SJSA1 (cell line): ENCODE results near the gene TBXA2R. TPM values are rescaled to one million over a fixed set of nuclear protein-coding genes. Genes with fewer than 3 reads are reported as not detected.

Experiments
- DNase-seq, 2 experiments: peaks; one replicate each; pipeline ENCODE4 v3.0.0-alpha.2; 2015 to 2020; ENCODE audit warnings: low spot score in 2 of 2, low read depth in 1 of 2
- H3K27ac ChIP-seq: fragments of 250-450 bp; sonication (Bioruptor Pico); 2 replicates; pipeline ENCODE4 v1.5.1; 2020; ENCODE audit warnings: mild to moderate bottlenecking, moderate library complexity
- H3K27me3 ChIP-seq: fragments of 250-450 bp; sonication (Bioruptor Pico); replicated peaks from 2 replicates; pipeline ENCODE4 v1.5.1; 2020; ENCODE audit warnings: mild to moderate bottlenecking, moderate library complexity
- H3K36me3 ChIP-seq: fragments of 250-450 bp; sonication (Bioruptor Pico); 2 replicates; pipeline ENCODE4 v1.5.1; 2020; ENCODE audit warnings: mild to moderate bottlenecking
- H3K4me1 ChIP-seq: fragments of 250-450 bp; sonication (Bioruptor Pico); replicated peaks from 2 replicates; pipeline ENCODE4 v1.6.1; 2021; ENCODE audit warnings: mild to moderate bottlenecking
- H3K4me3 ChIP-seq: fragments of 250-450 bp; sonication (Bioruptor Pico); 2 replicates; pipeline ENCODE4 v1.5.1; 2020; ENCODE audit warnings: mild to moderate bottlenecking
- H3K9me3 ChIP-seq: fragments of 250-450 bp; sonication (Bioruptor Pico); replicated peaks from 2 replicates; pipeline ENCODE4 v1.5.1; 2020; ENCODE audit warnings: mild to moderate bottlenecking
- total RNA-seq: library from RNA; depleted of rRNA; stranded (reverse); fragments of >200 nt; shearing (Covaris generic); gene quantifications from 2 replicates; pipeline ENCODE4 v1.2.3, GENCODE V29; 2014

TBXA2R gene
- total RNA-seq, 1 experiment from 2014 or later, result not detected

DNA sequence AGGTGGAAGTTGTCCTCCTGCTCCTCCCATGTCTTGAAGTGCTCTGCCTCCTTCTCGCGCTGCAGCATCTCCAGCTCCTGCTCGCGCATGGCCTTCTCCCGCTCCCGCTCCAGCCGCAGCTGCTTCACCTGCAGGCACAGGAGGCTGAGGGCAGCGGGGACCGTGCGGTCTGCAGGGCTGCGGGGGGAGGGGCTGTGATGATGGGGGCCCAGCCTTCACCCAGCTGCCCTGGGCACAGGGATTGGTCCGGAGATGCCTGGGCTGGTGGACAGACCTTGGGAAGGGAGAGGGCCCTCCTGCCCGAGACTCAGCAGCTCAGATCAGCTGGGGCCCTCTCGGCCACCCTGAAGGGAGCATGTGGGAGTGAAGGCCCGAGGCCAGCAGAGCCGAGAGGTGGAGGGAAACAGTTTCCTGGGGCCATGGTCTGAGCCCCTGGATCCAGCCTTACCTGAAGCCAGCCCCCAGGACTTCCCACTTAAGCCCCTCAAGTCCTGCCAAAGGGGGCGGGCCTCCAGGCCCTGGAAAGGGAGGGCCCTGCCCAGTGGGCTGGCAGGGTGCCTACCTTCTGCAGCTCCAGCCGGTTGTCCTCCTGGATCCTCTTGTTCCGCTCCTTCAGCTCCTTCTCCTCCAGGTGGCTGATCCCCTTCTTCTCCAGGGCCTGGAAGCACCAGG, 13.6 kb upstream of the TBXA2R start:
- Histone ChIP-seq H3K36me3 (peaks cover 63% of the 10 kb centered on the region), H3K4me3 (no peak overlapping the region), H3K9me3 (no peaks in the 10 kb centered on the region), H3K27ac (no peak overlapping the region), H3K4me1 (peaks cover 12% of the 10 kb centered on the region), H3K27me3 (no peaks in the 10 kb centered on the region)
- DNase-seq, result no peak

DNA sequence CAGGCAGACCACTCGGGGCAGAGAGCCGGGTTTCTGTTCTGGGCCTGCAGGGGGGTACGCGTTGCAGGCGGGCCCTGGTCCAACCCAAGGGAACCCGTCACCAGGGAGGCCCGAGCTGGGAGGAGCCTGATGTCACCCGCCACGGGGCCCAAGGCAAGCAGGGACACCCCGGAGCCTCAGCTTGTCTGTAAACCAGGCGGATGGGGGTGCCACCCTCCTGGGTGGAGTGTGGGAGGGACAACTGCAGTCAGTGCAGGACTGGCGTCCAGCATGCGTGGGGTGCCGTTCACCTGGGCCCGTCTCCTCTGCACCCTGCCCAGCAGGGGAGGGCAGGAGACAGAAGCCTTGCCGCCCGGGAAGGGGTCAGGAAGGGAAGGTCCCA, 12.9 kb upstream of the TBXA2R start:
- Histone ChIP-seq H3K27me3 (no peaks in the 10 kb centered on the region), H3K27ac (no peak overlapping the region), H3K4me3 (no peak overlapping the region), H3K4me1 (peaks cover 6% of the 10 kb centered on the region), H3K9me3 (no peaks in the 10 kb centered on the region), H3K36me3 (peaks cover 62% of the 10 kb centered on the region)
- DNase-seq, result no peak

DNA sequence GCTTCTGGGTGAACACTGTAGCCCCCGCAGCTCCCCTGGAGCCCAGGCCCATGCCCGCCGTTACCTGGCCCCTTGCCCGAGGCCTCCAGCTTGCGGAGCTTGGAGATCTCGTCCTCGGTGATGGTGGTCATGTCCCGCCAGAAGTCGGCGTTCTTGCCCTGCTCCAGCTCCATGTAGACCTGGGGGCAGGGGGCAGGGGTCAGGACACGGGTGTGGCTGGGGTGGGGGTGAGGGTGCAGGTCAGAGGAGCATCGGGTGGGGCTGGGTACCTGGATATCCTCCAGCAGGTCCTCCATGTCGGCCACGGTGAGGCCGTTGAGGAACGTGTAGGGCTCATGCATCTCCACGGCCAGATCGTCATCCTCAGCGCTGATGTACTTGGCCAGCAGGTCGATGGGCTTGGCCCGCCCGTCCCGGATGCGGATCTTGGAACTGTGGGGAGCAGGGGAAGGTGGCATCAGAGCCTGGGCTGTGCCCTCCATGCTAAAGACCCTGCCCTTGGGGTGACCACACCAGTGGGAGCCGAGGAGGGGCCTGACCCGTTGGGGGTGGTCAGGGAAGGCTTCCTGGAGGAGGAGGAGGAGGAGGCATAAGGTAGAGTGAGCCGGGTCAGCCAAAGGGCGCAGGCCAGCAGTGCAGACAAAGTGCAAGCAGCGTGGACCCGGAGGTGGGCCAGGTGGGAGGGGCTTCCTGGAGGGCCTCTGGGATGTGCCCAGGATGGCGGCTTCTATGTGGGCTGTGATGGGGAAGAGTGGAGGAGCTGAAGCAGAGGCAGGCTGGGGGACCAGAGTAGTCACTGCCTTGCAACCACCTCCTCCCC, 12.3 kb upstream of the TBXA2R start:
- no peak for DNase-seq
- H3K27ac ChIP-seq, result no peak overlapping the region
- no peaks in the 10 kb centered on the region for H3K9me3 ChIP-seq
- H3K4me3 ChIP-seq, result no peak overlapping the region
- H3K4me1 ChIP-seq, result peaks cover 6% of the 10 kb centered on the region
- no peaks in the 10 kb centered on the region for H3K27me3 ChIP-seq
- peaks cover 64% of the 10 kb centered on the region for H3K36me3 ChIP-seq

DNA sequence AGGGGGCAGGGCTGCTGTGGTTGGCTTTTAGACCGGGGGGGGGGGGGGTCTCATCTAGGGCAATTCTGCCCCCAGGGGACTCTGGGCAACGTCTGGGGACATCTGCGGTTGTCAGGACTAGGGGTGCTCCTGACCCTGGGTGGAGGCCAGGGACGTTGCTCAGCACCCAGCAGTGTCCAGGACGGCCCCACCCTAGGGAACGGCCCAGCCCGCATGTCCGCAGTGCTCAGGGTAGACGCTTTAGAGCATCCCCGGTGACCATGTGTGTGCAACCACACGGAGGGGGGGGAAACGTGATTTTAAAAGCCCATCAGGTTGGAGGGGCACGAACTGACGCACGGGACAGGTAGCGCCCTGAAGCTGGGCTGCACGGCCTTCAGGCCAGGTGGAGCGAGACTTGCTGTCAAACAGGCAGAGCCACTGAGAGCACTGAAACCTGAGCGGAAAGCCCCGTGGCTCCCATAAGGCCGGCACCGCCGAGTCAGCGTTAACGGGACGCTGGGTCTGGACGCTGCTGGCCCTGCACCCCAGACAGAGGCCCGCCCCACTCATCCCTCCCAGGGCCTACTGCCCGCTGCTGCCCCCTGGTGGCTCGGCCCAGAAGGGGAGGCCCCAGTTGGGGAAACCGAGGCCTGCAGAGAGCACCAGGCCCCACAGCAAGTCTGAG, 11.6 kb upstream of the TBXA2R start:
- no peaks in the 10 kb centered on the region for H3K9me3 ChIP-seq
- no peak overlapping the region for H3K27ac ChIP-seq
- H3K4me1 ChIP-seq, result peaks cover 6% of the 10 kb centered on the region
- peak; percentile 66 to 78 for DNase-seq
- no peaks in the 10 kb centered on the region for H3K27me3 ChIP-seq
- peaks cover 71% of the 10 kb centered on the region for H3K36me3 ChIP-seq
- no peak overlapping the region for H3K4me3 ChIP-seq

DNA sequence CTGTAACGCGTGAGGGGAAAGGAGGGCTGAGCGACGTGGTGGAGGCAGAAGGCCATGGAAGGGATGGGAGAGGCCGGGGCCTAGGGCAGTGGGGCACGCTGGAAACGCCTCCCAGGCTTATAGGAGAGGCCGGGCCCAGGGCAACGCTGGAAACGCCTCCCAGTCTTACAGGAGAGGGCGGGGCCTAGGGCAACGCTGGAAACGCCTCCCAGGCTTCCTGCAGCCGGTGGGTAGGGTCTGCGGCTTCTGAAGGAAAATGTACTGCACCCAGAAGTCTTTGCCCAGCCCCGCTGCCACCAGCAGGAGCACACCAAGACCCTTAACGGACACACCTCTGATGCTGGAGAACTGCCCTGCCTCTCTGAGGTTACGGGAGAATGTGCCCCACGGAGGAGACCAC, 10.8 kb upstream of the TBXA2R start:
- Histone ChIP-seq H3K27ac (no peak overlapping the region), H3K36me3 (peaks cover 74% of the 10 kb centered on the region), H3K4me3 (no peak overlapping the region), H3K4me1 (peaks cover 6% of the 10 kb centered on the region), H3K9me3 (no peaks in the 10 kb centered on the region), H3K27me3 (no peaks in the 10 kb centered on the region)
- DNase-seq, result no peak

DNA sequence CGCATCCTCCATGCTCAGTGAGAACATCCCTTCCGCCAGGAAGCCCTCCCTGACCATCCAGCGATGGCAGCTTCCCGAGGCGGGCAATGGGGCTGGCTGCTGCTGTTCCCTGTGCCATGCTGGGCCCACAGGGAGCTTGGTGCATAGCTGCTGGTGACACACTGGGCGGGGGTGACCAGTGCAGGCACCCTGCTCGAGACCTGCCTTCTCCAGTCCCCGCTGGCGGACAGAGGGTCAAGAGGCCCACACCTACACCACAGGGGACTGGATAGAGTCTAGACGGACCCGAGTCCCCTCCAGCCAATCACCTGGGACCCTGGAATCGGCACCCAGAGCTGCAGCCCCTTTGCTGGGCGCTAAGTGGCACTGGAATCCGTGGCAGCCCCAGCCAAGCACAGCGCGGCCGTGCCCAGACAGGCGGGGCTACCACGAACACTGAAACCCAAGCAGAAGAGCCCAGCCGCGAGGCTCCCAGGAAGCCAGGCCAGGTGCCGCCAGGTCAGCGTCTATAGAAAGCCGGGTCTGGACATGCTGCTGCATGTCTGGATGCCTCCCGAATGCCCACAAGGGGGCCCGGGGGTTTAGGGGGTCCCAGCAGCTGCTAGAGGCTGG, 9.0 kb upstream of the TBXA2R start:
- peaks cover 13% of the 10 kb centered on the region for H3K4me1 ChIP-seq
- H3K27me3 ChIP-seq, result no peaks in the 10 kb centered on the region
- H3K36me3 ChIP-seq, result peaks cover 76% of the 10 kb centered on the region
- no peaks in the 10 kb centered on the region for H3K9me3 ChIP-seq
- H3K27ac ChIP-seq, result no peak overlapping the region
- DNase-seq, result no peak
- no peak overlapping the region for H3K4me3 ChIP-seq

DNA sequence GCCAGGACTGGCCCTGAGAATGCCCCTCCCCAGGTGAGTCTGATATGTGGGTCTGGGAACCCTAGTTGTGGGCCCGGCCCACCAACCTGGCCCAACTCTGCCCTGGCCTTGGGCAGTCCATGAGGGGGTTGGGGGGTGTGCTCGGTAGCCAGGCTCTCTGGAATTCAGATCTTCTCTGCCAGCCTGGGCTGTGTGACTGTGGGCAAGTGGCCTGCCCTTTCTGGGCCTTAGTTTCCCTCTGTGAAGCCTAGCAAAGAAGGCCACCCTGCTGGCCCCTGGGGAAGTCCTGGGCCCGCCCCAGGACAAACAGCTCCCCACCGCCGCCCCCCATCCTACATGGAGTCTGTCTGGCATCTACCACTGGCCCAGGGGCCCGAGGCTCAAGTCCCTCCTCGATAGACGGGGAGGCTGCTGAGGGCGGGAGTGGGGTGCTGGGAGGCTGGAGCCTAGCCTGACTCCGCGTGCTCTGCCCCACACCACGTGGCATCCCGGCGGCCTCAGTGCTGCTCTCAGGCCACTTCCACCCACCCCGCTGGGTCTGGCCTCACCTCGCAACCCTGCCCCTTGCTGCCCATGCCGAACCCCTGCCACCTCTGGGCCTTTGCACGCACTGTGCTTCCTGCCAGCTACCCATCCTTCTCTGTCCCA, 8.3 kb upstream of the TBXA2R start:
- no peaks in the 10 kb centered on the region for H3K9me3 ChIP-seq
- no peaks in the 10 kb centered on the region for H3K27me3 ChIP-seq
- no peak overlapping the region for H3K27ac ChIP-seq
- H3K36me3 ChIP-seq, result peaks cover 74% of the 10 kb centered on the region
- no peak for DNase-seq
- H3K4me1 ChIP-seq, result peaks cover 17% of the 10 kb centered on the region
- H3K4me3 ChIP-seq, result no peak overlapping the region

DNA sequence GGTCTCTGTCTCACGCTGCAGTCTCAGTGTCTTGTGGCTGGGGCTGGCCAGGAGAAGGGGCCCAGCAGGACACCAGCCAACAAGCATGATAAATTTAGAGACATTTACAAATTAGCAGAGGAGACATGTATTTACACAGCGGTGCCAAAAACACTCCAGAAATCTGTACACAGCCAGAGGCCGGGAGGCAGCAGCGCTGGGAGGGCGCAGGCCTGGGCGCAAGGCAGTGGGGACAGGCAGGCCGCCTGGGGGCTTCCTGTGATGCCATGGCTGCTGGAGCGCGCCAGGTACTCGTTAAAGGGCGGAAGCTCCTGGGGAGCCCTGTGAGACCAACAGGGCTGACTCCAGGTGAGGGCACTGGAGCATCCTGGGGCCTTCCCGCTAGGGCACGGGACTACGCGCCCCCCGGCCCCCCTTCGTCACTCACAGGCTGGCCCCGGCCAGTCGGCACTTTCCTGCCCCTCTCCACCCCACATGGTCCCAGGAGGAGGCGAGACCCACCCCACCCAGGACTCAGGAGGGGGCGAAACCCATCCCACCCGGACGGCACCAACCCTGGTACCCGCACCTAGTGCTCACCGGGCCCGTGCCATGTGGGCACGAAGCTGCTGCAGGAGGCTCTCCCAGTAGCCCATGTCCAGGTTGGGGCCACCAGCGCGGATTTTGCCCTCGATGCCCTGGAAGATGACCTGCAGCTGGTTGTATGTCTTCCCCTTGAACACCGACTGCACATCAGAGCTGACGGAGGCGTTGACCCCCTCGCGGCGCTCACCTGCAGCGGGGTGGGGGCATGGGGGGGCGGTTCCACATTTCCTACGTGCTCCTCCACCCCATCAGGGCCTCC, 7.4 kb upstream of the TBXA2R start:
- Histone ChIP-seq H3K9me3 (no peaks in the 10 kb centered on the region), H3K36me3 (peaks cover 71% of the 10 kb centered on the region), H3K4me1 (peaks cover 20% of the 10 kb centered on the region), H3K4me3 (no peak overlapping the region), H3K27ac (no peak overlapping the region), H3K27me3 (no peaks in the 10 kb centered on the region)
- DNase-seq, result no peak

DNA sequence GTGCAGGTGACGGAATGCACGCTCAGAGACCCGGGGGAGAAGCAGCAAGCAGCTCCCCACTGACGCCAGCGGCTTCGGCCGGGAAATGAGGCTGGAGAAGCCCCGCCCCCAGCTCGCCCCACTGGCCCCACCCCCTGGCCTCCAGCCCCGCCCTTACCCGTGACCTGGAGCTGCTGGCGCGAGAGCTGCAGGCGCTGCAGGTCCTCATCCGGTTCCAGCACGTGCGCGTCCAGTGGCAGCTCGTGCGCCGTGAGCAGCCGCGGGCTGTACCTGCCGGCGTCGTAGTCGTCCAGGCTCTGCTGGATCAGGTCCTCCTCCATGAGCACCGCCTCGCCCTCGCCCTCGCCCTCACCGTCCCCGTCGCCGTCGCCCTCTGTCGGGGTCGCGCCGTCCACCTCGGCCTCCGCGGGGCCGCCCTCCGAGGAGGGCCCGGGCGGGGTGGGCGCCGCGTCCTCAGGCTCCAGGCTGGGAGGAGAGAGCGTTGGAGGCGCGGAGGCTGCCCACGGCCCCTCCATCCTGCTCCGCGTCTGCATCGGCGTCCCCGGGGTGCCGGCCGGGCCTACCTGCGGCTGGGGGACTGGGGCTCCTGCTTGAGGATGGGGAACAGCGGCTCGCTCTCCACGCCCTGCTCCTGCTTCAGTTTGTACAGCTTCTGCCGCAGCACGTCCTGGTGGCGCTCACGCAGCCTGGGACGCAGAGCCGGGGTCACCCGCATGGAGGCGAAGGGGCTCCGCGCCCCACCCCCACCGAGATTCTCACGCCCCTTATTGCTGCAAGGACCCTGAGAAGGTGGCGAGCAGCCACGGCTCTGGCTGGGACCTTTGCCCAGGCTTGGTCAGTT, 6.4 kb upstream of the TBXA2R start:
- H3K4me1 ChIP-seq, result peaks cover 16% of the 10 kb centered on the region
- DNase-seq, result no peak
- H3K27ac ChIP-seq, result no peak overlapping the region

DNA sequence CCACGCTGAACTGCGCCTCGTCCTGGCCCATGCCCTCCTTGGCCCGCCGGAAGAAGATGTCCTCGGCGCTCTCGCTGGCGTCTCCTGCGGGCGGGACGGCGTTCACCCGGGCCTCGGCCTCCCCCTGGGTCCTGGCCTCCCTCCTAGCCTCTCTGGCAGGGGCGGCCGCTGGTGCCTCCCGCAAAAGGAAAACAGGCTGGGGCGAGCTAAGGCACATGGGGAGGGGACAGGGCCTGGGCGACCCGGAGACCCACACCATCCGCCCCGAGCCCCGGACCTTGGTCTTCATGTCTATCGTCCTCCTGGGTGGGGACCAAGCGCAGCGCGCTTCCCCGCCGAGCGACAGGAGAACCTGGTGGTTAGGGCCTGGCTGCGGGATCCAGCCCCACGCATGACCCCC, 5.7 kb upstream of the TBXA2R start:
- Histone ChIP-seq H3K27me3 (no peaks in the 10 kb centered on the region), H3K36me3 (peaks cover 58% of the 10 kb centered on the region), H3K4me1 (peaks cover 16% of the 10 kb centered on the region; the same call in 1 of the 2 replicates), H3K27ac (no peak overlapping the region), H3K9me3 (no peaks in the 10 kb centered on the region), H3K4me3 (no peak overlapping the region)
- no peak for DNase-seq

More for the DNA sequence above, 6.4 kb upstream of the TBXA2R start:
- no peaks in the 10 kb centered on the region for H3K9me3 ChIP-seq
- H3K4me3 ChIP-seq, result no peak overlapping the region
- H3K36me3 ChIP-seq, result peaks cover 62% of the 10 kb centered on the region
- H3K27me3 ChIP-seq, result no peaks in the 10 kb centered on the region

DNA sequence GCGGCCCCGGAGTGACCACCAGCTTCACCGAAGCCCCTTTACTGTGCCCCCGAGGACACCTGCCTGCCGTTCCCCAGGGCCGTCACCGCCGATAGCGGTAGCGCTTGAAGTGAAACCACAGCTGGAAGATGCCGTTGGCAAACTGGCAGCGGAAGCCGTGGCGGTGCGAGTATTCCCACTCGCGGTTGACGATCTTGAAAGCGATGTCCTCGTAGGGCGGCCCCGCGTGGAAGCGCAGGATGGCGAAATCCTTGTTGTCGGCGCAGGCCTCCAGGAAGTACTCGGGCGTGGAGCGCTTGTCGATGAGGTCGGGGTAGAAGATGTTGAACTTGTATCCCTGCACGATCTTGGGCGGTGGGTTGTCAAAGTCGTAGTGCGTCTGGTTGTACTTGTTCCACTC, 5.2 kb upstream of the TBXA2R start:
- H3K4me1 ChIP-seq, result peaks cover 18% of the 10 kb centered on the region; the same call in 1 of the 2 replicates
- no peaks in the 10 kb centered on the region for H3K27me3 ChIP-seq
- H3K36me3 ChIP-seq, result peaks cover 53% of the 10 kb centered on the region
- DNase-seq, result no peak
- no peaks in the 10 kb centered on the region for H3K9me3 ChIP-seq
- H3K27ac ChIP-seq, result no peak overlapping the region
- H3K4me3 ChIP-seq, result no peak overlapping the region
